HEK293 (cell line): ENCODE results near the gene CCKAR.
A peak's percentile ranks its signal among the peaks of the same experiment; 100 is the strongest.

Source experiments
- CTCF ChIA-PET: fragments of 350-600 bp; formaldehyde crosslinking; extraction: SDS; loops from one replicate; lab custom pipeline; 2021; ENCODE audit warnings: antibody characterized with exemption; lab: Yijun Ruan, JAX
- POLR2A ChIA-PET: fragments of 300-600 bp; formaldehyde crosslinking; extraction: SDS; loops from one replicate; lab custom pipeline; 2020; ENCODE audit warnings: antibody characterized with exemption, inconsistent platforms; lab: Yijun Ruan, JAX
- H3K27ac ChIP-seq: fragments of 200-500 bp; sonication (Bioruptor generic); 2 replicates; pipeline ENCODE4 v1.5.1; 2014; ENCODE audit warnings: low read depth, low read length, control low read depth, inconsistent platforms; ENCODE audit errors: extremely low read depth
- H3K36me3 ChIP-seq, 2 experiments: fragments of 200-500 bp in 1 of 2; sonication (Bioruptor generic) in 1 of 2; 1 replicate in 1 of 2; 2 replicates in 1 of 2; pipeline ENCODE4 v1.5.1; 2014 to 2017; ENCODE audit warnings: inconsistent platforms in 2 of 2, low read length in 2 of 2; ENCODE audit not compliant: control insufficient read depth in 2 of 2, insufficient read depth in 1 of 2
- H3K4me1 ChIP-seq: fragments of 200-500 bp; sonication (Bioruptor generic); 2 replicates; pipeline ENCODE4 v1.5.1; 2014; ENCODE audit warnings: mild to moderate bottlenecking, low read length, inconsistent platforms; ENCODE audit not compliant: control insufficient read depth, insufficient read depth
- H3K4me3 ChIP-seq: 2 replicates; pipeline ENCODE4 v1.5.1; 2011; ENCODE audit warnings: low read depth, mild to moderate bottlenecking, control low read depth, low read length, moderate library complexity
- H3K9me3 ChIP-seq: fragments of 200-500 bp; sonication (Bioruptor generic); 2 replicates; pipeline ENCODE4 v1.5.1; 2014; ENCODE audit warnings: low read depth, low read length, inconsistent platforms; ENCODE audit not compliant: control insufficient read depth, insufficient read depth
- SP2 ChIP-seq: fragments of 450-650 bp; formaldehyde crosslinking; IDR thresholded peaks from 2 replicates; pipeline ENCODE4 v1.5.1; 2016; ENCODE audit warnings: missing biosample characterization, missing genetic modification characterization
- ZNF16 ChIP-seq: fragments of 450-650 bp; formaldehyde crosslinking; IDR thresholded peaks from 2 replicates; pipeline ENCODE4 v1.5.1; 2016; ENCODE audit warnings: low read depth, missing biosample characterization, missing genetic modification characterization
- ZNF175 ChIP-seq: fragments of 450-650 bp; formaldehyde crosslinking; IDR thresholded peaks from 2 replicates; pipeline ENCODE4 v1.5.1; 2016; ENCODE audit warnings: missing biosample characterization, missing genetic modification characterization
- ZNF239 ChIP-seq: fragments of 450-650 bp; formaldehyde crosslinking; IDR thresholded peaks from 2 replicates; pipeline ENCODE4 v1.5.1; 2016; ENCODE audit warnings: missing biosample characterization, missing genetic modification characterization
- ZNF311 ChIP-seq: fragments of 450-650 bp; formaldehyde crosslinking; IDR thresholded peaks from 2 replicates; pipeline ENCODE4 v1.5.1; 2017; ENCODE audit warnings: missing biosample characterization, missing genetic modification characterization, borderline replicate concordance
- ZNF366 ChIP-seq: fragments of 450-650 bp; formaldehyde crosslinking; conservative IDR thresholded peaks from 2 replicates; pipeline ENCODE4 v1.5.1; 2016; ENCODE audit warnings: missing biosample characterization, missing genetic modification characterization
- ZNF501 ChIP-seq: fragments of 450-650 bp; formaldehyde crosslinking; IDR thresholded peaks from 2 replicates; pipeline ENCODE4 v1.5.1; 2016; ENCODE audit warnings: missing biosample characterization, missing genetic modification characterization
- ZNF514 ChIP-seq: fragments of 450-650 bp; formaldehyde crosslinking; IDR thresholded peaks from 2 replicates; pipeline ENCODE4 v1.5.1; 2016; ENCODE audit warnings: missing biosample characterization, missing genetic modification characterization
- ZNF529 ChIP-seq: fragments of 450-650 bp; formaldehyde crosslinking; IDR thresholded peaks from 2 replicates; pipeline ENCODE4 v1.5.1; 2017; ENCODE audit warnings: missing genetic modification characterization, missing biosample characterization; ENCODE audit not compliant: insufficient replicate concordance
- ZNF548 ChIP-seq: fragments of 450-650 bp; formaldehyde crosslinking; IDR thresholded peaks from 2 replicates; pipeline ENCODE4 v1.5.1; 2016; ENCODE audit warnings: missing biosample characterization, missing genetic modification characterization
- ZNF549 ChIP-seq: fragments of 450-650 bp; IDR thresholded peaks from 2 replicates; pipeline ENCODE4 v1.5.1; 2018; ENCODE audit warnings: missing biosample characterization, missing genetic modification characterization, mild to moderate bottlenecking, inconsistent platforms, moderate library complexity
- ZNF658 ChIP-seq: fragments of 450-650 bp; formaldehyde crosslinking; IDR thresholded peaks from 2 replicates; pipeline ENCODE4; 2016; ENCODE audit warnings: missing biosample characterization, missing genetic modification characterization
- ZNF660 ChIP-seq: fragments of 450-650 bp; IDR thresholded peaks from 2 replicates; pipeline ENCODE4 v1.5.1; 2018; ENCODE audit warnings: missing biosample characterization, mild to moderate bottlenecking, missing genetic modification characterization
- ZNF670 ChIP-seq: fragments of 450-650 bp; formaldehyde crosslinking; IDR thresholded peaks from 2 replicates; pipeline ENCODE4 v1.5.1; 2016; ENCODE audit warnings: missing biosample characterization, missing genetic modification characterization, low read depth
- ZNF777 ChIP-seq: fragments of 450-650 bp; formaldehyde crosslinking; IDR thresholded peaks from 2 replicates; pipeline ENCODE4 v1.5.1; 2017; ENCODE audit warnings: missing biosample characterization, missing genetic modification characterization, borderline replicate concordance
- TF ChIP-seq, protein P1 (sequence below): fragments of 450-650 bp; formaldehyde crosslinking; IDR thresholded peaks from 2 replicates; pipeline ENCODE4 v1.5.1; 2016; ENCODE audit warnings: missing biosample characterization, missing genetic modification characterization
- TF ChIP-seq, protein P2 (sequence below): fragments of 450-650 bp; formaldehyde crosslinking; IDR thresholded peaks from 2 replicates; pipeline ENCODE4 v1.5.1; 2017; ENCODE audit warnings: missing biosample characterization, mild to moderate bottlenecking, missing genetic modification characterization, moderate library complexity
- TF ChIP-seq, protein P3 (sequence below): fragments of 450-650 bp; formaldehyde crosslinking; IDR thresholded peaks from 2 replicates; pipeline ENCODE4 v1.5.1; 2017; ENCODE audit warnings: missing biosample characterization, missing genetic modification characterization
- TF ChIP-seq, protein P4 (sequence below): fragments of 450-650 bp; formaldehyde crosslinking; IDR thresholded peaks from 2 replicates; pipeline ENCODE4 v1.5.1; 2016; ENCODE audit warnings: missing biosample characterization, missing genetic modification characterization
- TF ChIP-seq, protein P5 (sequence below): fragments of 450-650 bp; formaldehyde crosslinking; IDR thresholded peaks from 2 replicates; pipeline ENCODE4 v1.5.1; 2016; ENCODE audit warnings: missing biosample characterization, missing genetic modification characterization, borderline replicate concordance
- TF ChIP-seq, protein P6 (sequence below): fragments of 450-650 bp; formaldehyde crosslinking; IDR thresholded peaks from 2 replicates; pipeline ENCODE4 v1.5.1; 2016; ENCODE audit warnings: missing biosample characterization, missing genetic modification characterization

CCKAR gene

DNA sequence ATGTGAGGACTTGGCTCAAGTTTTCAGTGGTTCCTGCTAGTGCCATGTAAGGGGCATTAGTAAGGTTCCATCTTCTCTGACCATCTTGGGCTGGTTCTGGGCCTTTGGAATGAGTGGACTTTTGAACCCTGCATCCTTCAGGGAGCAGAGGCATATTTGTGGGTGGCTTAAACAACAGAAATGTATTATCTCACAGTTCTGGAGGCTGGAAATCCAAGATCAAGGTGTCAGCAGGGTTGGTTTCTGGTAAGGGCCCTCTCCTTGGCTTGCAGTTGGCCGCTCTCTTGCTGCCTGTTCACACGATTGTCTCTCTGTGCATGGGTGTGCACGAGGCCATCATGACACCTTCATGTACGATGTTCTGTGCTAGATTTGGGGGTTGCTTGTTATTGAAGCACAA, 21.3 kb downstream of the CCKAR start:
- H3K27ac ChIP-seq = no peak overlapping the region
- H3K4me3 ChIP-seq = no peak overlapping the region
- no peaks in the 10 kb centered on the region for H3K36me3 ChIP-seq
- TF ChIP-seq, protein P1, sequence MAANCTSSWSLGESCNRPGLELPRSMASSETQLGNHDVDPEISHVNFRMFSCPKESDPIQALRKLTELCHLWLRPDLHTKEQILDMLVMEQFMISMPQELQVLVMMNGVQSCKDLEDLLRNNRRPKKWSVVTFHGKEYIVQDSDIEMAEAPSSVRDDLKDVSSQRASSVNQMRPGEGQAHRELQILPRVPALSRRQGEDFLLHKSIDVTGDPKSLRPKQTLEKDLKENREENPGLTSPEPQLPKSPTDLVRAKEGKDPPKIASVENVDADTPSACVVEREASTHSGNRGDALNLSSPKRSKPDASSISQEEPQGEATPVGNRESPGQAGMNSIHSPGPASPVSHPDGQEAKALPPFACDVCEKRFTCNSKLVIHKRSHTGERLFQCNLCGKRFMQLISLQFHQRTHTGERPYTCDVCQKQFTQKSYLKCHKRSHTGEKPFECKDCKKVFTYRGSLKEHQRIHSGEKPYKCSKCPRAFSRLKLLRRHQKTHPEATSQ (tag by site-specific recombination) = no peak
- TF ChIP-seq ZNF658 (tag by site-specific recombination) (no peak), ZNF366 (no peak), ZNF548 (tag by site-specific recombination) (peak; percentile 70)
- no peaks in the 10 kb centered on the region for H3K9me3 ChIP-seq
- ChIA-PET CTCF (no interaction called here), POLR2A (no interaction called here)
- H3K4me1 ChIP-seq = no peaks in the 10 kb centered on the region

DNA sequence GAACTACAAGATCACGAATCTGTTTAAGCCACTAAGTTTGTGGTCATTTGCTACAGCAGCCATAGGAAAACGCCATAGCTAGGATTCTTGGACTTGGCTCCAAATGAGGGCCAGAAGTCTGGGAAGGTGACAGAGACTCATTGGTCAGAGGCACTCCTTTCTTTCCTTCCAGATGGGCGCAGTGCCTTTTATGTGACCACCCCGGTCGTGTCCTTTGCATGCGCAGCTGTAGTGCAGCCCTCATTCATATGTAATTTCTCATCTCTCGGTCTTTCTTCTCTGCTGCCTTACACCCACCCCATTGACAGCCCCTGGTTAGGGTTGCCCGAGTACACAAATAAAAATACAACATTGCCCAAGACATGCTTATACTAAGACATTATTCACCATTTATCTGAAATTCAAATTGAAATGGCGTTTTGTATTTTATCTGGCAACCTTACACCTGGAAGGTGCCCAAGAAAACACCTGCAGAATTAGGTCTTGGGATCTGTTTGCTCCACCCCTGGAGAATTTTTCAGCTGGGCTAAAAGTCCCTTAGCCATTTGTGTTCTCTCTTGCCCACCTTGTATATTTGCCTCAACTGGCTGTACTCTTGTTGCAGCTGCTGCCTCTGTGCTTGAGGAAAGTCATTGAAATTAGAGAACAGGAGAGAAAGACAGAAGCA, 21.9 kb downstream of the CCKAR start:
- Histone ChIP-seq H3K4me3 (no peak overlapping the region), H3K36me3 (no peaks in the 10 kb centered on the region), H3K4me1 (no peaks in the 10 kb centered on the region), H3K9me3 (no peaks in the 10 kb centered on the region), H3K27ac (no peak overlapping the region)
- CTCF ChIA-PET = no interaction called here
- POLR2A ChIA-PET = no interaction called here
- TF ChIP-seq ZNF660 (tag by site-specific recombination) = no peak
- no peak for TF ChIP-seq ZNF16 (tag by site-specific recombination)
- TF ChIP-seq ZNF514 (tag by site-specific recombination) = no peak
- no peak for TF ChIP-seq ZNF777 (tag by site-specific recombination)
- no peak for TF ChIP-seq ZNF501 (tag by site-specific recombination)
- TF ChIP-seq ZNF529 (tag by site-specific recombination) = no peak
- TF ChIP-seq, protein P2, sequence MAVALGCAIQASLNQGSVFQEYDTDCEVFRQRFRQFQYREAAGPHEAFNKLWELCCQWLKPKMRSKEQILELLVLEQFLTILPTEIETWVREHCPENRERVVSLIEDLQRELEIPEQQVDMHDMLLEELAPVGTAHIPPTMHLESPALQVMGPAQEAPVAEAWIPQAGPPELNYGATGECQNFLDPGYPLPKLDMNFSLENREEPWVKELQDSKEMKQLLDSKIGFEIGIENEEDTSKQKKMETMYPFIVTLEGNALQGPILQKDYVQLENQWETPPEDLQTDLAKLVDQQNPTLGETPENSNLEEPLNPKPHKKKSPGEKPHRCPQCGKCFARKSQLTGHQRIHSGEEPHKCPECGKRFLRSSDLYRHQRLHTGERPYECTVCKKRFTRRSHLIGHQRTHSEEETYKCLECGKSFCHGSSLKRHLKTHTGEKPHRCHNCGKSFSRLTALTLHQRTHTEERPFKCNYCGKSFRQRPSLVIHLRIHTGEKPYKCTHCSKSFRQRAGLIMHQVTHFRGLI (tag by site-specific recombination) = no peak
- TF ChIP-seq ZNF670 (tag by site-specific recombination) = no peak
- TF ChIP-seq, protein P3, sequence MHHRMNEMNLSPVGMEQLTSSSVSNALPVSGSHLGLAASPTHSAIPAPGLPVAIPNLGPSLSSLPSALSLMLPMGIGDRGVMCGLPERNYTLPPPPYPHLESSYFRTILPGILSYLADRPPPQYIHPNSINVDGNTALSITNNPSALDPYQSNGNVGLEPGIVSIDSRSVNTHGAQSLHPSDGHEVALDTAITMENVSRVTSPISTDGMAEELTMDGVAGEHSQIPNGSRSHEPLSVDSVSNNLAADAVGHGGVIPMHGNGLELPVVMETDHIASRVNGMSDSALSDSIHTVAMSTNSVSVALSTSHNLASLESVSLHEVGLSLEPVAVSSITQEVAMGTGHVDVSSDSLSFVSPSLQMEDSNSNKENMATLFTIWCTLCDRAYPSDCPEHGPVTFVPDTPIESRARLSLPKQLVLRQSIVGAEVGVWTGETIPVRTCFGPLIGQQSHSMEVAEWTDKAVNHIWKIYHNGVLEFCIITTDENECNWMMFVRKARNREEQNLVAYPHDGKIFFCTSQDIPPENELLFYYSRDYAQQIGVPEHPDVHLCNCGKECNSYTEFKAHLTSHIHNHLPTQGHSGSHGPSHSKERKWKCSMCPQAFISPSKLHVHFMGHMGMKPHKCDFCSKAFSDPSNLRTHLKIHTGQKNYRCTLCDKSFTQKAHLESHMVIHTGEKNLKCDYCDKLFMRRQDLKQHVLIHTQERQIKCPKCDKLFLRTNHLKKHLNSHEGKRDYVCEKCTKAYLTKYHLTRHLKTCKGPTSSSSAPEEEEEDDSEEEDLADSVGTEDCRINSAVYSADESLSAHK (tag by site-specific recombination) = no peak
- TF ChIP-seq ZNF175 = no peak
- TF ChIP-seq, protein P4, sequence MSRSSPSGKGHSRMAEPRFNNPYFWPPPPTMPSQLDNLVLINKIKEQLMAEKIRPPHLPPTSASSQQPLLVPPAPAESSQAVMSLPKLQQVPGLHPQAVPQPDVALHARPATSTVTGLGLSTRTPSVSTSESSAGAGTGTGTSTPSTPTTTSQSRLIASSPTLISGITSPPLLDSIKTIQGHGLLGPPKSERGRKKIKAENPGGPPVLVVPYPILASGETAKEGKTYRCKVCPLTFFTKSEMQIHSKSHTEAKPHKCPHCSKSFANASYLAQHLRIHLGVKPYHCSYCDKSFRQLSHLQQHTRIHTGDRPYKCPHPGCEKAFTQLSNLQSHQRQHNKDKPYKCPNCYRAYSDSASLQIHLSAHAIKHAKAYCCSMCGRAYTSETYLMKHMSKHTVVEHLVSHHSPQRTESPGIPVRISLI = no peak
- no peak for TF ChIP-seq ZNF239 (tag by site-specific recombination)
- no peak for TF ChIP-seq ZNF311 (tag by site-specific recombination)
- no peak for TF ChIP-seq SP2 (tag by site-specific recombination)
- TF ChIP-seq, protein P5, sequence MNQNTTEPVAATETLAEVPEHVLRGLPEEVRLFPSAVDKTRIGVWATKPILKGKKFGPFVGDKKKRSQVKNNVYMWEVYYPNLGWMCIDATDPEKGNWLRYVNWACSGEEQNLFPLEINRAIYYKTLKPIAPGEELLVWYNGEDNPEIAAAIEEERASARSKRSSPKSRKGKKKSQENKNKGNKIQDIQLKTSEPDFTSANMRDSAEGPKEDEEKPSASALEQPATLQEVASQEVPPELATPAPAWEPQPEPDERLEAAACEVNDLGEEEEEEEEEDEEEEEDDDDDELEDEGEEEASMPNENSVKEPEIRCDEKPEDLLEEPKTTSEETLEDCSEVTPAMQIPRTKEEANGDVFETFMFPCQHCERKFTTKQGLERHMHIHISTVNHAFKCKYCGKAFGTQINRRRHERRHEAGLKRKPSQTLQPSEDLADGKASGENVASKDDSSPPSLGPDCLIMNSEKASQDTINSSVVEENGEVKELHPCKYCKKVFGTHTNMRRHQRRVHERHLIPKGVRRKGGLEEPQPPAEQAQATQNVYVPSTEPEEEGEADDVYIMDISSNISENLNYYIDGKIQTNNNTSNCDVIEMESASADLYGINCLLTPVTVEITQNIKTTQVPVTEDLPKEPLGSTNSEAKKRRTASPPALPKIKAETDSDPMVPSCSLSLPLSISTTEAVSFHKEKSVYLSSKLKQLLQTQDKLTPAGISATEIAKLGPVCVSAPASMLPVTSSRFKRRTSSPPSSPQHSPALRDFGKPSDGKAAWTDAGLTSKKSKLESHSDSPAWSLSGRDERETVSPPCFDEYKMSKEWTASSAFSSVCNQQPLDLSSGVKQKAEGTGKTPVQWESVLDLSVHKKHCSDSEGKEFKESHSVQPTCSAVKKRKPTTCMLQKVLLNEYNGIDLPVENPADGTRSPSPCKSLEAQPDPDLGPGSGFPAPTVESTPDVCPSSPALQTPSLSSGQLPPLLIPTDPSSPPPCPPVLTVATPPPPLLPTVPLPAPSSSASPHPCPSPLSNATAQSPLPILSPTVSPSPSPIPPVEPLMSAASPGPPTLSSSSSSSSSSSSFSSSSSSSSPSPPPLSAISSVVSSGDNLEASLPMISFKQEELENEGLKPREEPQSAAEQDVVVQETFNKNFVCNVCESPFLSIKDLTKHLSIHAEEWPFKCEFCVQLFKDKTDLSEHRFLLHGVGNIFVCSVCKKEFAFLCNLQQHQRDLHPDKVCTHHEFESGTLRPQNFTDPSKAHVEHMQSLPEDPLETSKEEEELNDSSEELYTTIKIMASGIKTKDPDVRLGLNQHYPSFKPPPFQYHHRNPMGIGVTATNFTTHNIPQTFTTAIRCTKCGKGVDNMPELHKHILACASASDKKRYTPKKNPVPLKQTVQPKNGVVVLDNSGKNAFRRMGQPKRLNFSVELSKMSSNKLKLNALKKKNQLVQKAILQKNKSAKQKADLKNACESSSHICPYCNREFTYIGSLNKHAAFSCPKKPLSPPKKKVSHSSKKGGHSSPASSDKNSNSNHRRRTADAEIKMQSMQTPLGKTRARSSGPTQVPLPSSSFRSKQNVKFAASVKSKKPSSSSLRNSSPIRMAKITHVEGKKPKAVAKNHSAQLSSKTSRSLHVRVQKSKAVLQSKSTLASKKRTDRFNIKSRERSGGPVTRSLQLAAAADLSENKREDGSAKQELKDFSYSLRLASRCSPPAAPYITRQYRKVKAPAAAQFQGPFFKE (tag by site-specific recombination) = no peak
- TF ChIP-seq, protein P6, sequence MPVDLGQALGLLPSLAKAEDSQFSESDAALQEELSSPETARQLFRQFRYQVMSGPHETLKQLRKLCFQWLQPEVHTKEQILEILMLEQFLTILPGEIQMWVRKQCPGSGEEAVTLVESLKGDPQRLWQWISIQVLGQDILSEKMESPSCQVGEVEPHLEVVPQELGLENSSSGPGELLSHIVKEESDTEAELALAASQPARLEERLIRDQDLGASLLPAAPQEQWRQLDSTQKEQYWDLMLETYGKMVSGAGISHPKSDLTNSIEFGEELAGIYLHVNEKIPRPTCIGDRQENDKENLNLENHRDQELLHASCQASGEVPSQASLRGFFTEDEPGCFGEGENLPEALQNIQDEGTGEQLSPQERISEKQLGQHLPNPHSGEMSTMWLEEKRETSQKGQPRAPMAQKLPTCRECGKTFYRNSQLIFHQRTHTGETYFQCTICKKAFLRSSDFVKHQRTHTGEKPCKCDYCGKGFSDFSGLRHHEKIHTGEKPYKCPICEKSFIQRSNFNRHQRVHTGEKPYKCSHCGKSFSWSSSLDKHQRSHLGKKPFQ (tag by site-specific recombination) = no peak
- no peak for TF ChIP-seq ZNF549
